B cell (primary cell): ENCODE data around the gene PCDHGA3. TPM values are rescaled to one million over a fixed set of nuclear protein-coding genes. Genes with fewer than 3 reads are reported as not detected.

ENCODE experiments used
- ATAC-seq: fragments of 200-7000 bp; cut with Tn5 transposase; one replicate; pipeline ENCODE4 v1.10.0; 2021; ENCODE audit warnings: low read depth, mild to moderate bottlenecking, moderate number of reproducible peaks, moderate library complexity
- CTCF ChIA-PET: fragments of 350-600 bp; sonication (Branson Sonifier 250); formaldehyde crosslinking; loops from one replicate; lab custom pipeline; 2021; ENCODE audit warnings: antibody characterized with exemption, inconsistent platforms; lab: Charles Lee
- POLR2A ChIA-PET: fragments of 350-600 bp; sonication (Branson Sonifier 250); formaldehyde crosslinking; loops from one replicate; lab custom pipeline; 2021; ENCODE audit warnings: antibody characterized with exemption; lab: Charles Lee
- DNase-seq: peaks from one replicate; pipeline ENCODE4 v3.0.0; 2013
- H2AFZ ChIP-seq: 2 replicates; pipeline ENCODE4 v1.6.1; 2012; ENCODE audit warnings: mild to moderate bottlenecking, low read depth, low read length; ENCODE audit not compliant: insufficient read depth, poor library complexity, severe bottlenecking
- H3K27ac ChIP-seq, 2 donors: 1 replicate in 1 of 2; 2 replicates in 1 of 2; pipeline ENCODE4 v1.5.1; 2012 to 2013; ENCODE audit warnings: low read length in 2 of 2, mild to moderate bottlenecking in 2 of 2, moderate library complexity in 1 of 2
- H3K27me3 ChIP-seq, 4 experiments: fragments of 200-600 bp in 1 of 4; sonication (generic) in 1 of 4; replicated peaks in 1 of 4; 1 replicate in 2 of 4; 2 replicates in 2 of 4; pipeline versions ENCODE4 v1.6.1 to v1.7.0; 2013 to 2016; ENCODE audit warnings: low read length in 3 of 4, mild to moderate bottlenecking in 2 of 4, mixed read lengths in 1 of 4, moderate library complexity in 1 of 4; ENCODE audit not compliant: insufficient read depth in 4 of 4, control insufficient read depth in 3 of 4; ENCODE audit errors: control extremely low read depth in 1 of 4
- H3K36me3 ChIP-seq, 2 experiments: replicated peaks in 1 of 2; 1 replicate in 1 of 2; 2 replicates in 1 of 2; pipeline versions ENCODE4 v1.6.1 to v1.7.1; 2013; ENCODE audit warnings: low read length in 1 of 2; ENCODE audit not compliant: insufficient read depth in 2 of 2, control insufficient read depth in 1 of 2; ENCODE audit errors: control extremely low read depth in 1 of 2, extremely low read depth in 1 of 2
- H3K4me1 ChIP-seq, 2 donors: fragments of 200-600 bp in 1 of 2; sonication (generic) in 1 of 2; 1 replicate in 1 of 2; 2 replicates in 1 of 2; pipeline versions ENCODE4 v1.5.1 to v1.6.1; 2013 to 2017; ENCODE audit warnings: low read length in 2 of 2; ENCODE audit not compliant: control insufficient read depth in 2 of 2, insufficient read depth in 2 of 2
- H3K4me2 ChIP-seq: replicated peaks from 2 replicates; pipeline ENCODE3; 2012; ENCODE audit warnings: mild to moderate bottlenecking, low read depth, low read length; ENCODE audit not compliant: poor library complexity, severe bottlenecking
- H3K4me3 ChIP-seq, 5 experiments: fragments of 200-600 bp in 1 of 5; sonication (generic) in 1 of 5; 1 replicate in 3 of 5; 2 replicates in 2 of 5; pipeline versions ENCODE4 v1.5.1 to v1.7.0; 2011 to 2016; ENCODE audit warnings: low read length in 4 of 5, mild to moderate bottlenecking in 4 of 5, low read depth in 2 of 5, control low read depth in 1 of 5, moderate library complexity in 1 of 5; ENCODE audit not compliant: insufficient read depth in 1 of 5; ENCODE audit errors: control extremely low read depth in 1 of 5, extremely low read depth in 1 of 5
- H3K79me2 ChIP-seq: fragments of 200-600 bp; sonication (generic); one replicate; pipeline ENCODE4 v1.6.0; 2016; ENCODE audit warnings: low read length; ENCODE audit not compliant: control insufficient read depth, insufficient read depth
- H3K9ac ChIP-seq: fragments of 200-600 bp; sonication (generic); 2 replicates; pipeline ENCODE4 v1.6.1; 2017; ENCODE audit warnings: mild to moderate bottlenecking, low read length, moderate library complexity
- H3K9me3 ChIP-seq, 3 donors: one replicate each; pipeline versions ENCODE4 v1.6.1 to v1.7.1; 2013; ENCODE audit warnings: low read length in 2 of 3; ENCODE audit not compliant: control insufficient read depth in 2 of 3, insufficient read depth in 1 of 3; ENCODE audit errors: control extremely low read depth in 1 of 3
- H4K20me1 ChIP-seq: 2 replicates; pipeline ENCODE4 v1.6.0; 2012; ENCODE audit warnings: mild to moderate bottlenecking, low read length; ENCODE audit not compliant: insufficient read depth, control insufficient read depth, poor library complexity, severe bottlenecking
- H3K27ac Mint-ChIP-seq: one replicate; pipeline ENCODE4 v1.8.0; 2021; ENCODE audit warnings: mixed read lengths
- H3K27me3 Mint-ChIP-seq: one replicate; pipeline ENCODE4 v1.8.0; 2021; ENCODE audit warnings: mixed read lengths
- H3K4me1 Mint-ChIP-seq: one replicate; pipeline ENCODE4 v1.8.0; 2021; ENCODE audit warnings: mixed read lengths
- H3K4me3 Mint-ChIP-seq: one replicate; pipeline ENCODE4 v1.8.0; 2021; ENCODE audit warnings: mixed read lengths
- H3K9me3 Mint-ChIP-seq: one replicate; pipeline ENCODE4 v1.8.0; 2022; ENCODE audit warnings: mixed read lengths; ENCODE audit not compliant: insufficient read depth
- EZH2 ChIP-seq: IDR thresholded peaks from 2 replicates; pipeline ENCODE4 v1.6.1; 2012; ENCODE audit warnings: borderline replicate concordance, low read depth, mild to moderate bottlenecking, moderate library complexity, low read length; ENCODE audit not compliant: insufficient read depth, poor library complexity, severe bottlenecking
- WGBS: methylation state at CpG from one replicate; pipeline ENCODE4 v1.1.5; 2013; ENCODE audit warnings: missing lambda C conversion rate; ENCODE audit not compliant: insufficient coverage; 5-methylcytosine and 5-hydroxymethylcytosine counted together
- intact Hi-C: fragments of 100-400 bp; cut with micrococcal nuclease; formaldehyde crosslinking; loops from one replicate; pipeline ENCODE4 v1.10.0; 2022
- polyA plus RNA-seq: library from polyadenylated mRNA; depleted of rRNA; stranded (reverse); fragments of >200 nt; gene quantifications from 2 replicates; pipeline ENCODE4 v1.2.3, GENCODE V29; 2012
- total RNA-seq, 2 donors: library from RNA; stranded (reverse); fragments of 120-200 nt in 1 of 2; gene quantifications; 1 replicate in 1 of 2; 2 replicates in 1 of 2; pipeline versions ENCODE4 v1.2.3 to v1.2.4, GENCODE V29; 2013 to 2022
- TF ChIP-seq, protein P1 (sequence below): fragments of 200-600 bp; IDR thresholded peaks from one replicate; pipeline ENCODE4 v1.8.0; 2022; ENCODE audit warnings: antibody characterized with exemption, mild to moderate bottlenecking

The PCDHGA3 gene
- total and polyA plus RNA-seq, 2 donors (not counting 1 experiment from before 2014, with no cell fraction given): 0.10 to 0.32 TPM

DNA sequence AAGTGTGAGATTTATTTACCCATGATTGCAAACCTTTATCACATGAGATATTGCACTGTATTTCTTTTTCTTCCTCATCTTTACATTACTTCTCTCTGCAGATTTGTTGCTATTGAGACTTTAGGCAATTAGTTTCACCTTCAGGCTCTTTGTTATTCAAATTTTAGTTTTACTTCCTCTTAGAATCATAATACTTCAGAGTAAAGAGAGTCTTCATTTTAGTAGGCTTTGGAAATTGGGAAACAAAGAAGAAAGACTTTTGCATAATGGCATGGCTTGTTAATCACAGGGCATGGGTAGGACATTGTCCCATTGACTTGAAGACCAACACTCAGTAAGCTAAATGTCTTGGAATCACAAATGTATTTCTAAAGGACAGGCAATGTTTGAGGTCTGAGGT lies 19.1 kb downstream of the PCDHGA3 start:
- H2AFZ ChIP-seq: no peak overlapping the region
- ATAC-seq (no peak), DNase-seq (no peak)
- no peak overlapping the region for H3K4me2 ChIP-seq
- H3K79me2 ChIP-seq: no peaks in the 10 kb centered on the region
- H3K27ac ChIP-seq: no peak overlapping the region
- no peaks in the 10 kb centered on the region for H4K20me1 ChIP-seq
- H3K9me3 ChIP-seq: peaks cover 10 to 57% (median 53%) of the 10 kb centered on the region in 3 donors
- H3K4me3 ChIP-seq: no peak overlapping the region
- peaks cover 0 to 70% (median 42%) of the 10 kb centered on the region in 4 experiments for H3K27me3 ChIP-seq
- peaks cover 0 to 4% of the 10 kb centered on the region in 2 donors for H3K4me1 ChIP-seq
- Mint-ChIP-seq H3K27me3 (peaks cover 62% of the 10 kb centered on the region), H3K9me3 (peaks cover 7% of the 10 kb centered on the region), H3K4me1 (peaks cover 9% of the 10 kb centered on the region), H3K4me3 (peak overlapping the region; percentile 5), H3K27ac (no peak overlapping the region)
- TF ChIP-seq, protein P1, sequence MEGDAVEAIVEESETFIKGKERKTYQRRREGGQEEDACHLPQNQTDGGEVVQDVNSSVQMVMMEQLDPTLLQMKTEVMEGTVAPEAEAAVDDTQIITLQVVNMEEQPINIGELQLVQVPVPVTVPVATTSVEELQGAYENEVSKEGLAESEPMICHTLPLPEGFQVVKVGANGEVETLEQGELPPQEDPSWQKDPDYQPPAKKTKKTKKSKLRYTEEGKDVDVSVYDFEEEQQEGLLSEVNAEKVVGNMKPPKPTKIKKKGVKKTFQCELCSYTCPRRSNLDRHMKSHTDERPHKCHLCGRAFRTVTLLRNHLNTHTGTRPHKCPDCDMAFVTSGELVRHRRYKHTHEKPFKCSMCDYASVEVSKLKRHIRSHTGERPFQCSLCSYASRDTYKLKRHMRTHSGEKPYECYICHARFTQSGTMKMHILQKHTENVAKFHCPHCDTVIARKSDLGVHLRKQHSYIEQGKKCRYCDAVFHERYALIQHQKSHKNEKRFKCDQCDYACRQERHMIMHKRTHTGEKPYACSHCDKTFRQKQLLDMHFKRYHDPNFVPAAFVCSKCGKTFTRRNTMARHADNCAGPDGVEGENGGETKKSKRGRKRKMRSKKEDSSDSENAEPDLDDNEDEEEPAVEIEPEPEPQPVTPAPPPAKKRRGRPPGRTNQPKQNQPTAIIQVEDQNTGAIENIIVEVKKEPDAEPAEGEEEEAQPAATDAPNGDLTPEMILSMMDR: no peak
- TF ChIP-seq EZH2: no peak
- H3K9ac ChIP-seq: no peak overlapping the region
- ChIA-PET CTCF (no interaction called here), POLR2A (no interaction called here)
- no peaks in the 10 kb centered on the region for H3K36me3 ChIP-seq
- intact Hi-C loops: no loop called here

DNA sequence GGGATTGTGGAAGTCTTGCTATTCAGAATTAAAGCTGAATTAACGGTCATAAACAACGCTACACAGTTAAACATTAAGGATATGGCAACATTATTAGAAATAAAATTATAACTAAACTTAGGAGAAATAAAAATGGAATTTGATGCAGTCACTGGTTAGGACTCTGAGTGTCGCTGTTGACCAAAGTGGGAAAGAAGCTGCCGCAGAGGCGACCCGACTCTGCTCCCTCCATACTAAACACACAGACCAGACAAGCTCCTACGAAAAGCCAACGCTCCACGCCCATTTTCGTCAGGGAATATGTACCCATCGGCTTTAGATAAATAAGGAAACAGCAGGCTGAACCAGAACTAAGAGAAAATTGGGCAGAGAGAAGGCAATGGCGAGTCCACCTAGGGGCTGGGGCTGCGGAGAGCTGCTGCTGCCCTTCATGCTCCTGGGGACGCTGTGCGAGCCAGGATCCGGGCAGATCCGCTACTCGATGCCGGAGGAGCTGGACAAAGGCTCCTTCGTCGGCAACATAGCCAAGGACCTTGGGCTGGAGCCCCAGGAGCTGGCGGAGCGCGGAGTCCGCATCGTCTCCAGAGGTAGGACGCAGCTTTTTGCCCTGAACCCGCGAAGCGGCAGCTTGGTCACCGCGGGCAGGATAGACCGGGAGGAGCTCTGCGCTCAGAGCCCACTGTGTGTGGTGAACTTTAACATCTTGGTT lies 20.5 kb downstream of the PCDHGA3 start, which contains the start of gene PCDHGA5:
Gene PCDHGA5 (plus strand): TSS at position 211 of the 709 bp plus-strand sequence. CDS start 169 bp downstream, at position 380.
- ATAC-seq (no peak), DNase-seq (no peak)
- no peak for TF ChIP-seq EZH2
- TF ChIP-seq, protein P1: no peak
- H3K4me1 Mint-ChIP-seq: peaks cover 9% of the 10 kb centered on the region
- POLR2A ChIA-PET: no interaction called here
- Histone ChIP-seq H3K4me3 (no peak within 1 kb of the TSS), H3K9ac (no peak within 1 kb of the TSS), H3K27ac (no peak within 1 kb of the TSS), H4K20me1 (no peaks in the 10 kb centered on the region), H3K79me2 (no peaks in the 10 kb centered on the region), H3K4me2 (no peak within 1 kb of the TSS), H3K4me1 (peaks cover 0 to 4% of the 10 kb centered on the region in 2 donors), H2AFZ (no peak within 1 kb of the TSS), H3K36me3 (no peaks in the 10 kb centered on the region), H3K27me3 (peaks cover 0 to 64% (median 42%) of the 10 kb centered on the region in 4 experiments), H3K9me3 (peaks cover 10 to 57% (median 54%) of the 10 kb centered on the region in 3 donors)
- H3K4me3 Mint-ChIP-seq: no peak within 1 kb of the TSS
- H3K27ac Mint-ChIP-seq: no peak within 1 kb of the TSS
- peaks cover 6% of the 10 kb centered on the region for H3K9me3 Mint-ChIP-seq
- peaks cover 63% of the 10 kb centered on the region for H3K27me3 Mint-ChIP-seq
- 33% methylated on average over 32 of the region's 34 CpGs for WGBS
- CTCF ChIA-PET: interaction anchor here (0.6 to 1.2 kb wide), 2 partner anchors 17 to 200 kb away, joined by 3 read pairs; no protein-coding TSS in a partner anchor
- intact Hi-C loops: no loop called here
